NCI-H1048 (cell line): Measurements from ENCODE around the gene OR8G5.
"Not testable (repeated sequence)": the region's sequence is repeated elsewhere in the genome, so short reads cannot be mapped to it uniquely, and the experiment has no call there.

Experiments
- DNase-seq: peaks from one replicate; lab custom pipeline; 2025; lab: John Stamatoyannopoulos, UW

Gene OR8G5, protein sequence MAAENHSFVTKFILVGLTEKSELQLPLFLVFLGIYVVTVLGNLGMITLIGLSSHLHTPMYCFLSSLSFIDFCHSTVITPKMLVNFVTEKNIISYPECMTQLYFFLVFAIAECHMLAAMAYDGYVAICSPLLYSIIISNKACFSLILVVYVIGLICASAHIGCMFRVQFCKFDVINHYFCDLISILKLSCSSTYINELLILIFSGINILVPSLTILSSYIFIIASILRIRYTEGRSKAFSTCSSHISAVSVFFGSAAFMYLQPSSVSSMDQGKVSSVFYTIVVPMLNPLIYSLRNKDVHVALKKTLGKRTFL

DNA sequence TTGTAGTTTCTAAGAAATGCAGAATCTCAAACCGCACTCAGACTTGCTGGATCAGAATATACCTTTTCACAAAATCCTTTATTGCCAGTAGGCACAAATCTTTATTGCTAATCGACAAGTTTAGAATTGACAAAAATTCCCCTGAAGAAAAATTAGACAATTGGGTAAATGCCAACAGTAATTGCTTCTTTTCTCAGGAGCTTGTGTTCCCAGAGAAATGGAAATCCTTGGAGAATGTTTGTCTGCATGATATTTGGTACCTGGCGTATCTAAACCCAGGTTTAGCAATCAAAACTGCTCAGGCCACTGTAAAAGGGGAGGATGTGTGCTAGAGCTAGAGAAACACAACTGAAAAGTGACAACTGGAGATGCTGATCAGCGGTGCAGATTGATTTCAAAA lies at the start of gene OR8G5:
Gene OR8G5 (plus strand): TSS at position 301 of the 400 bp plus-strand sequence. CDS start 8,556 bp downstream, outside the sequence.
- no peak for DNase-seq

DNA sequence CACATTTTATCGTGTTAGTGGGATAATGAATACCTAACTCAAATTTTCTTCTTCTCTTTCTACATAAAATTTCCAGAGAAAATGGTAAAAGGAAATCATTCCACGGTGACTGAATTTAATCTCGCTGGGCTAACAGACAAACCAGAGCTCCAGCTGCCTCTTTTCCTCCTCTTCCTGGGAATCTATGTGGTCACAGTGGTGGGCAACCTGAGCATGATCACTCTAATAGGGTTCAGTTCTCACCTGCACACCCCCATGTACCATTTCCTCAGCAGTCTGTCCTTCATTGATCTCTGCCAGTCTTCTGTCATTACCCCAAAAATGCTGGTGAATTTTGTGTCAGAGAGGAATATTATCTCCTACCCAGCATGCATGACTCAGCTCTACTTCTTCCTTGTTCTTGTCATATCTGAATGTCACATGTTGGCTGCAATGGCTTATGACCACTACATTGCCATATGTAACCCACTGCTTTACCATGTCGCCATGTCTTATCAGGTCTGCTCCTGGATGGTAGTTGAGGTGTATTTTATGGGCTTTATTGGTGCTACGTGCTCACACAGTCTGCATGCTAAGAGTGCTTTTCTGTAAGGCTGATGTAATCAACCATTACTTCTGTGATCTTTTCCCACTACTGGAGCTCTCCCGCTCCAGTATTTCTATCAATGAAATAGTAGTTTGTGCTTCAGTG lies 48.9 kb upstream of the OR8G5 start:
- DNase-seq, result no peak

DNA sequence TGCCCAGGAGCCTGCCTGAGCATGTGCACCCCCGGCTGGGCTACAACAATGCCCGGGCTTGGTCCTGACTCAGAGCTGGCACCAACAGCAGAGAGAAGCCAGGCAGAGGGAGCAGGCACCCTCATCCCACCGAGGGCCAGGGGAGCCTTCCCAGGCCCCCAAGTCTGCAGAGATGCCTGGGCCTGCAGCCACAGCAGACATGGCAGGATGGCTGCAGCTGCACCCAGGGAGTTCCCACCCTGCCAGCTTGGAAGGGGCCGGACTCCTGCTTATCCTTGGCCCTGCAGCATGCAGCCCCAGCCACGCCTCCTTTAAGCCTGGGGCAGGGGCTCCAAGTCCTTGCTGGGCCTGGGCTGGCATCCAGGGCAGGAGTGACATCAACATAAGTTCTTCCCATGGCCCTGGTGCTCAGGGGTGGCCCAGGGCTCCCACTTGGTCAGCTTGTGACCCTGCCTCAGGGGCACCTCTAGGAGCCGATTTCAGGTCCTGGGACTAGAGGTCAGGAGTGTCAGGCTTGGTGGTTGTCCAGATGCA lies 46.3 kb upstream of the OR8G5 start:
- no peak for DNase-seq

DNA sequence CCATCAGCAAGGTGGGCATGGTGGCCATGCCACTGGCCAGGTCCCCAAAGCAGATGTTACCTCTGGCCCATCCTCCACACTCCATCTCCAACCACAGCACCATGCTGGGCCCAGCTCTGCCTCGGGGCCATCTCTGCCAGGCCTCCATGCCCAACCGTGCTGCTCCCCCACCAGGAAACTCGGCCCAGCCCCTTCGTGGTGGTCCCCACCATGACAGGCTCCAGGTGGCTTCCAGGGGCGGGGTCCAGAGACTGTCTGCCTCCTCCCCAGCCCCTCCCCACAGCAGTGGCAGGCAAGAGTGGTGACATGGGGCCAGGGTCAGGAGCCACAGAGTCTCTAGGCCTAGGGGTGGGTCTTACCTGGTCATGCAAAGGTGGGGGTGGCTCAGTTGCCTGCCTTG lies 45.8 kb upstream of the OR8G5 start:
- no peak for DNase-seq

DNA sequence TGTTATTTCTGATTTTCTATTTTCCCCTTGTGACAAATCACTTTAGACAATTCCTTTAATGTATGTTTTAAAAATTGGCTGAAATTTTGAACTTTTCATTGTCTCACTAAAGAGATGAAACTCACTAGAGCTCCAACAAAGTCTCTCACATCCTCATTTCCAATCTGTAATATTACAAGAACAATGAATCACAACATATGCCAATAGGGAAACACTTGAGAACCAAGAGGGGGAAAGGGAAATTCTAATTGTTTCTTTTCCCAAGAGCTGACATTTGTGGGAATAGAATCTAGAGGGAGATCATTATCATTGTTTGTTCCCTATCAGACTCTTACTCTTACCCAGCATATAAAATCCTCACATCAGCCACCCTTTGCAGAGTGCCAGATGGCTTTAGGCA lies 44.9 kb upstream of the OR8G5 start:
- no peak for DNase-seq

DNA sequence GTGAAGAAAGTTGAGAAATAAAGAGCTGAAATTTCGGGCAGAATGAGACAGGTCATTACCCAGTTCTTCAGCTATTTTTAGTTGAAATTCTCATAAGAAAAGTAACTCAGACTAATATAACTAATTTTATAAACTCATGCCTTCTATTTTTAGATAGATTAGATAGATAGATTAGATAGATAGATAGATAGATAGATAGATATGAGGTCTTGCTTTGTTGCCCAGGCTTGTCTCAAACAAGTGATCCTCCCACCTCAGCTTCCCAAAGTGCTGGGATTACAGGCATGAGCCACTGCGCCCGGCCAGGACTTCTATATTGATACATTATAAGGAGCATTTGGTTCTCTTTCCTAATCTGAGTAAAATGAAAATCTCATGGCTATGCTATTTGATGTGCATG lies 42.1 kb upstream of the OR8G5 start:
- no peak for DNase-seq

DNA sequence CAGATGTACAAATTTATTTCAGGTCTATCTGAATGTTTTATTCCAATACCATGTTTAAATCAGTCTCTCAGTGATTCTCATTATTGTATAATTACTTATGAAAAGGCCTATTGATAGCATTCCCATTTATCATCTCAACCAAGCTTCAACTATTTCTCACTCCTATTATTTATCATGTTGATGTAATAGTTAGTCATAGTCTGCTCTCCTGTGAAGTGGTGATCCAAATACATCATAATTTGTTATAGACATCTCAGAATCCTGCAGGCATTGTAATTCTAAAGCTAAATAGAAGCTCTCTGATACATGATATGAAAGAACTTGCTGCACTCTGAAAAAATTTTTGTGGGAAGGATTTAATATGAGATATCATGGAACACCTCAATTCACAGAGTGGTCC lies 37.0 kb upstream of the OR8G5 start:
- DNase-seq, result no peak

DNA sequence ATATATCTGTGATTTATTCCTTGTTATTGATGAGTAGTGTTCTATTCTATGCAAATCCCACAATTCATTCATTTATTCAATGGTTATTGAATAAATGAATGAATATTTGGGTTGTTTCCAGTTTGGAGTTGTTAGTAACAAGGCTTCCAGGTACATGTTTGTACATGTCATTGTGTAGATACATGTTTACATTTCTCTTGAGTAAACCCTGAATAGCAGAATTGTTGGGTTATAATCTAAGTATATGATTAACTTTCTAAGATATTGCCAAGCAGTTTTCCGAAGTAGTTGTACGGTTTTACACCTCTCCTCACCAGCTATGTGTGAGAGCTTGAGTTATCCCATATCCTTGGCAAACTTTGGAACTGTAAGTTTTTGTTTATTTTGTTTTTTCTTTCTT lies 33.8 kb upstream of the OR8G5 start:
- no peak for DNase-seq

DNA sequence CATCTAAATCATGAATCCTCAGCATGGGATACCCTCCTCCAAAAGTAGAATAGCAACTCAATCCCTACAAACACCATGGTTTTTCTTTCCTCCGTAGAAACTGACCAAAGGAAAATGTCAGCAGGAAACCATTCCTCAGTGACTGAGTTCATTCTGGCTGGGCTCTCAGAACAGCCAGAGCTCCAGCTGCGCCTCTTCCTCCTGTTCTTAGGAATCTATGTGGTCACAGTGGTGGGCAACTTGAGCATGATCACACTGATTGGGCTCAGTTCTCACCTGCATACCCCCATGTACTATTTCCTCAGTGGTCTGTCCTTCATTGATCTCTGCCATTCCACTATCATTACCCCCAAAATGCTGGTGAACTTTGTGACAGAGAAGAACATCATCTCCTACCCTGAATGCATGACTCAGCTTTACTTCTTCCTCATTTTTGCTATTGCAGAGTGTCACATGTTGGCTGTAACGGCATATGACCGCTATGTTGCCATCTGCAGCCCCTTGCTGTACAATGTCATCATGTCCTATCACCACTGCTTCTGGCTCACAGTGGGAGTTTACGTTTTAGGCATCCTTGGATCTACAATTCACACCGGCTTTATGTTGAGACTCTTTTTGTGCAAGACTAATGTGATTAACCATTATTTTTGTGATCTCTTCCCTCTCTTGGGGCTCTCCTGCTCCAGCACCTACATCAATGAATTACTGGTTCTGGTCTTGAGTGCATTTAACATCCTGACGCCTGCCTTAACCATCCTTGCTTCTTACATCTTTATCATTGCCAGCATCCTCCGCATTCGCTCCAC lies 31.4 kb upstream of the OR8G5 start:
- DNase-seq, result not testable (repeated sequence)

DNA sequence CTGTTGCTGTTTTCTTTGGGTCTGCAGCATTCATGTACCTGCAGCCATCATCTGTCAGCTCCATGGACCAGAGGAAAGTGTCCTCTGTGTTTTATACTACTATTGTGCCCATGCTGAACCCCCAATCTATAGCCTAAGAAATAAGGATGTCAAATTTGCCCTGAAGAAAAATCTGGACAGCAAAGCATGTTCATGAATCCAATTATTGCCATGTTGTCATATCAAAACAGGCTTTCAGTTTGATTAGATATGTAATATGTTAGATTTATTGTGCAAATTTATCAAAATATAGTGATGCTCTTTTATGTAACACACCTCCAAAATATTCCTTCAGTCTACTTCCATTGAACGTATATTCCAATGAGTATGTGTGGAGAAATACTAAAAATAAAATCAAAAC lies 30.7 kb upstream of the OR8G5 start:
- DNase-seq, result no peak

DNA sequence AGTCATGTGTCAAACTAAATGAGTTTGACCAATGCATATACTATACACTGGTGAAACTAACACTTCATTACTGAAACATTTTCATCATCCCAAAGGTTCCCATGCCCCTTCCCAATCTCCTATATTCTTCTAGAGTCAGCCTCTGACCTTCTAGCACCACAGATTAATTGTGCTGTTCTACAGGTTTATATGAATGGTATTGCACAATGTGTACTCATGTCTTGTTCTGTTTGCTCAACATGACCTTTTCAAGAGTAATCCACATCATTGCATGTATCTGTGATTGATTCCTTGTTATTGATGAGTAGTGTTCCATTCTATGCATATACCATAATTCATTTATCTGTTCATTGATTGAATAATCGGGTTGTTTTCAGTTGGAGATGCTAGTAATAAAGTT lies 22.8 kb upstream of the OR8G5 start:
- no peak for DNase-seq

DNA sequence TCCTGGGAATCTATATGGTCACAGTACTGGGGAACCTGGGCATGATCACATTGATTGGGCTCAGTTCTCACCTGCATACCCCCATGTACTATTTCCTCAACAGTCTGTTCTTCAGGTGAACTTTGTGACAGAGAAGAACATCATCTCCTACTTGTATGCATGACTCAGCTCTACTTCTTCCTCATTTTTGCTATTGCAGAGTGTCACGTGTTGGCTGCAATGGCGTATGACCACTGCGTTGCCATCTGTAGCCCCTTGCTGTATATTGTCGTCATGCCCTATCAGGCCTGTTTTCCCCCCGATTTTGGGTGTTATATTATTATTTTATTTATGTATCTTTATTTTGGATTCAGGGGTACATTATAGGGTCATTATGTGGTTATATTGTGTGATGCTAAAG lies 17.7 kb upstream of the OR8G5 start:
- DNase-seq, result no peak

DNA sequence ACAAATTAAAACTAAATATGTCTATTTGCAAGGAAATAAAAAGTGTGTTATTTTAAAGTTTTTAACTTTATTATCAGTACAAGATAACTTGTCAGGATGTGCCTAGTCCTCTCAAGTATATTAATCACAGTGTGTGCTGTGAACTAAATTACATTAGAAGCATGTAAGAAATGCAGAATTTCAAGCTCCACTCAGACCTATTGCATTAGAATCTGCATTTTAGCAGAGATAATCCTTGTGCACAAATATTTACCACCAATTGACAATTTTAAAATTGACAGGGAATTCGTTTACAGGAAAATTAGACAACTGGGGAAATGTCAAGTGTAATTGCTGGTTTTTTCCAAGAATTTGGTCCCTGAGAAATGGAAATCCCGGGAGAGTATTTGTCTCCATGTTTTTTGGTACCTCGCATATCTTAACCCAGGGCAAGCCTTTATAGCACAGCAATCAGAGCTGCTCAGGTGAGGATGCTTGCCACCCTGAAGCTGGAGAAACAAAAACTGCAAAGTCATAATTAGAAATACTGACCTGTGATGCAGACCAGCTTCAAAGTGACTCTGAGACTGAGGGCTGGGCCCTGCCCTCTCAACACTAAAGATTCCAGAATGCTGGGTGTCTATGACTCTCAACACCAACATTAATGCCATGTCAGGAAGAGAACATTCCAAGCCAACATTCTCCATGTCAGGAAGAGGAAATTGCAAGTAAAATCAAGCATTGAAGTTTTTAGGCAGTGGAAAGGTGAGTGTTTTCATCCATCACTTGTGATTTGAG lies 15.4 kb upstream of the OR8G5 start, which contains the start of gene OR8G1:
Gene OR8G1 (plus strand): TSS at position 475 of the 777 bp plus-strand sequence. CDS start 8,581 bp downstream, outside the sequence.
- no peak for DNase-seq

DNA sequence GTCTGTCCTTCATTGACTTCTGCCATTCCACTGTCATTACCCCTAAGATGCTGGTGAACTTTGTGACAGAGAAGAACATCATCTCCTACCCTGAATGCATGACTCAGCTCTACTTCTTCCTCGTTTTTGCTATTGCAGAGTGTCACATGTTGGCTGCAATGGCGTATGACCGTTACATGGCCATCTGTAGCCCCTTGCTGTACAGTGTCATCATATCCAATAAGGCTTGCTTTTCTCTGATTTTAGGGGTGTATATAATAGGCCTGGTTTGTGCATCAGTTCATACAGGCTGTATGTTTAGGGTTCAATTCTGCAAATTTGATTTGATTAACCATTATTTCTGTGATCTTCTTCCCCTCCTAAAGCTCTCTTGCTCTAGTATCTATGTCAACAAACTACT lies 6.3 kb upstream of the OR8G5 start:
- DNase-seq, result not testable (repeated sequence)

DNA sequence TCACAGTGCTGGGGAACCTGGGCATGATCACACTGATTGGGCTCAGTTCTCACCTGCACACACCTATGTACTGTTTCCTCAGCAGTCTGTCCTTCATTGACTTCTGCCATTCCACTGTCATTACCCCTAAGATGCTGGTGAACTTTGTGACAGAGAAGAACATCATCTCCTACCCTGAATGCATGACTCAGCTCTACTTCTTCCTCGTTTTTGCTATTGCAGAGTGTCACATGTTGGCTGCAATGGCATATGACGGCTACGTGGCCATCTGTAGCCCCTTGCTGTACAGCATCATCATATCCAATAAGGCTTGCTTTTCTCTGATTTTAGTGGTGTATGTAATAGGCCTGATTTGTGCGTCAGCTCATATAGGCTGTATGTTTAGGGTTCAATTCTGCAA lies 8.9 kb downstream of the OR8G5 start:
- DNase-seq, result not testable (repeated sequence)

DNA sequence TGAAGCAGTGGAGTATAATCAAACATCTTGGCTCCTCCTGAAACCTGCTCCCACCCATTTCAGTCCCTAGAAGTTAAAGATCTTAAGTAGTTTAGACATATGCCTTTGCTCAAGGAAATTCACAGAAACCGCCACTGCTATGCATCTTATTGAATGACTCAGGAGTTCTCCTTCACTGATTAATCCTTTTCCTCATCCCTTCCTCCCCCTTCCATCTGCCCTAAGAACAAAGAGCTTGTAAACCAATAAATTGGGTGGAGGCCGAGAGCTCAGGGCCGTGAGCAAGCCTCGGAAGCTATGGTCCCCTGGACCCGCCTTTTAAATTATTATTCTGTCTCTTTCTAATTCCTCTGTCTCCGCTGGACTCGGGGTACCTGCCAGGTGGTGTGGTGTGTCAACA lies 14.7 kb downstream of the OR8G5 start:
- not testable (repeated sequence) for DNase-seq

DNA sequence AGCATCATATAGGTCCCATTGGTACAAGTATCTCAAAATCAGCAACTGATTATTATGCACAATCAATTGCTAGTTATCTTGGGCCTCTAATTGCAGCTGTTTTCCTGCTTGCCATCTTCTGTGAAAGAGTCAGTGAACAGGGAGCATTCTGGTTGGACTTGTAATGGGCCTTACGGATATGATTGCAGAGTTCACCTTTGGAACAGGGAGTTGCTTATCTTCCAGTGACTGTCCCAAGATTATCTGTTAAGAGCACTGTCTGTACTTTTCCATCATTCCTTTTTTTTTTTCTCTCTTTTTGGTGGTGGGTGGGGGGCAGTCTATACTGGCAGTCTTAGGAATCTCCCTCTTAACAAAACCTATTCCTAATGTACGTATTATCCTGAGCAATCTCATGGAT lies 17.8 kb downstream of the OR8G5 start:
- no peak for DNase-seq

DNA sequence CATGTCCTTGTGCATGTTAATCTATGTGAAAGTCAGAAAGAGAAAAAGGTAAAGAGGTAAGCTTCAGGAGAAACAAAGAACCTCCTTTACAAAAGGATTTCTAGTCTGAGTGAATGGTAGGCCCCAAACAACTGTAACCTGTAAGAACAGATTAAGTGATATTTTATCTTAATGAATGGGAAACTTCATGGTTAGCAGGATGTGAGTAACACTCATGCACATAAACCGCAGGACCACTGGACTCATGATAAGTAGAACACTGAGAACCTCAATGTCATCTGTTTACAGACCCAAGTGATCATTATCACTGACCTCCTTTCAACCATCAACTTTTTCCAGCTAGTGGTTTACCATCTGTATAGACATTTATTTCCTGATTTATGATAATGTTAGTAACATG lies 19.9 kb downstream of the OR8G5 start:
- DNase-seq, result no peak

DNA sequence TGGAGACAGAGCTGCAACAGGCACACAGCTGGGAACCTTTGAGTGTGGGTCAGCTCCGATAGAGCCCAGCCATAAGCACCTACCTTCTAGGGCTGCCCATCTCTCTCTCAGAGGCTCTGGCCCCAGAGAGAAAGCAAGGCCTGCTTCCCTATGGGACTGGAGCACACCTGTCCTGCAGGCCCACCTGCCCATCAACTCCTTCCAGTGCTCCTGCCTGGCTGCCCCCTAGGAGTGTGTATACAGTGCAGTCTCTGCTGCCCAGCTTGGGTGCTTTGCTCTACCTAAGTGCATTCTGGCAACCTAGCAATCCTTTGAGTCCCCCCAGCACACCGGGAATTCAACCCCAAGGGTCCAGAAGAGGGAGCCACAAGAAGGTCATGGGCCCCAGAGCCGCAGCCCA lies 21.0 kb downstream of the OR8G5 start:
- DNase-seq, result no peak

DNA sequence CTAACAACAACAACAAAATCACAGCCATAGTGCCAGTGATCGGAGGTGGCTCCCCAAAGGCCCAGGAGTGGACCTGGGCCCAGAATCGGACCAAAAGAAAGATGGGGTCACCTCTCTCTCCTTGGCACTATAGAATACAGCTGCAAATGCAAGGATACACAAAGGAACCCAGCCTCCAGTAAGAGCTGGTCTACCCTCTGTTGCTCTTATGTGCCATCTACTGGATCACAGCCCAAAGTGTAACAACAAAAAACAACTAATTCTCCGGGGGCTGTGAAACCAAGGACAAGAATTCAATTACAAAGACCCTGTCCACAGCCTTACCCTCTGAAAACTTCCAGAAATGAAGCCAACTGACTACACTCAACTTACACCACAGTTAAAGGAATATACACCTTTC lies 21.6 kb downstream of the OR8G5 start:
- DNase-seq, result no peak

DNA sequence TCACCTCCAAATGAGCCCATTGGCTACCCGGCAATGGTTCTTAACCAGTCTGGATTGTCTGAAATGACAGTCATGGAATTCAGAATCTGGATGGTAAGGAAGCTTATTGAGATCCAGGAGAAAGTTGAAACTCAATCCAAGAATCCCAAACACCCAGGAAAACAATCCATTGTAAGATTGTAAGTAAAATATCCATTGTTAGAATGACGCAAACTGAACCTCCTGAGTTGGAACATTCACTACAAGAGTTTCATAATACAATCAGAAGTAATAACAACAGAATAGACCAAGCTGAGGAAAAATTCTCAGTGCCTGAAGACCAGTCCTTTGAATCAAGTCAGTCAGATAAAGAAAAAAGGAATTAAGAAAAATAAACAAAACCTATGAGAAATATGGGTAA lies 22.1 kb downstream of the OR8G5 start:
- DNase-seq, result no peak
